Left cardiac atrium (tissue), 4 donors: ENCODE results near the gene COMT. TPM values are rescaled to one million over a fixed set of nuclear protein-coding genes. Genes with fewer than 3 reads are reported as not detected.
A peak's percentile ranks its signal among the peaks of the same experiment; 100 is the strongest.

Source experiments
- ATAC-seq, 2 donors: fragments of 200-7000 bp; cut with Tn5 transposase; one replicate each; pipeline ENCODE4 v1.9.1; 2020; ENCODE audit warnings: mild to moderate bottlenecking in 2 of 2, moderate library complexity in 2 of 2
- DNase-seq: peaks from one replicate; pipeline ENCODE4 v3.0.0-alpha.2; 2020
- intact Hi-C, 2 donors: fragments of 100-400 bp; cut with DNase I; formaldehyde crosslinking; loops; one replicate each; pipeline versions ENCODE4 v1.14.1 to v1.15.1; 2022 to 2023
- total RNA-seq, 2 donors: library from RNA; stranded (reverse); fragmentation: NEBNext Ultra II Directional; extraction: Animal tissue kit (Norgen Biotek cat#: 25700); gene quantifications; one replicate each; pipeline ENCODE4 v1.2.1, GENCODE V29; 2021
- donor health status: DM: no; HTN: yes; CAD: no.
- donor health status: DM: no; HTN: yes; CAD: no; lungs with severe emphysema.
- donor health status: DM: yes; HTN: yes; CAD: no.
- donor health status: Dilated cardiomyopathy.

COMT gene
- total RNA-seq, 2 donors from 2014 or later: 101 to 103 TPM

DNA sequence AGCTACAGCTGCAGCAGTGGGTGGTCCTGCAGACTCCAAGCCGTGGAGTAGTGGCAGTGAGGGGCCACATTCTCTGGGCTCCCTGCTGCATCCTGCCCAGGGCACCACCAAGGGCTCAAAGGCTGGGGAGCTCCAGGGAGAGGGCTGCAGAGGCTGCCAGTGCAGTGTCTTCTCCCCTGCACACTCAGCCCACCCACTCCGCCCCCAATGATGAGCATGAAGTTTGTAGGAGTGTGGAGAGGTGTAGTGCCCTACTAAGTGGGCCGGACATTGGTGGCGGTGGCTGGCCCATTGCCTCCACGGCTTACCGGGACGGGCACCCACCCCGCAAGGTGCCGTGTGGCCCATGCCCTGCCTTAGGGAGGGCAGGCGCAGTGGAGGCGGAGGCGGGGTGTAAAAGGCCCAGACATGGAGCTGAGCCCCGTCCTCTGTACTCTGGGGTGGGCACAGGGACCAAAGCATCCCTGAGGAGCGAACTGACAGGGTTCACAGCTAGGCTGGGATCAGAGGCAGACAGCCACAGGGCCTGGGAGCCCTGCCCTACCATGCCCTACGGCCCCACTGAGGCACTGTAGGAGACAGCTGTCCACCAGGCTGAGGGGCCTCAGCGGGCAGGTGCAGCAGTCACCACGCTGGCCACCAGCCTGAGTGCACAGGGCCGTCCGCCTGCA is 56.1 kb downstream of the COMT start:
- intact Hi-C loops: no loop called here
- ATAC-seq: no peak
- no peak for DNase-seq

DNA sequence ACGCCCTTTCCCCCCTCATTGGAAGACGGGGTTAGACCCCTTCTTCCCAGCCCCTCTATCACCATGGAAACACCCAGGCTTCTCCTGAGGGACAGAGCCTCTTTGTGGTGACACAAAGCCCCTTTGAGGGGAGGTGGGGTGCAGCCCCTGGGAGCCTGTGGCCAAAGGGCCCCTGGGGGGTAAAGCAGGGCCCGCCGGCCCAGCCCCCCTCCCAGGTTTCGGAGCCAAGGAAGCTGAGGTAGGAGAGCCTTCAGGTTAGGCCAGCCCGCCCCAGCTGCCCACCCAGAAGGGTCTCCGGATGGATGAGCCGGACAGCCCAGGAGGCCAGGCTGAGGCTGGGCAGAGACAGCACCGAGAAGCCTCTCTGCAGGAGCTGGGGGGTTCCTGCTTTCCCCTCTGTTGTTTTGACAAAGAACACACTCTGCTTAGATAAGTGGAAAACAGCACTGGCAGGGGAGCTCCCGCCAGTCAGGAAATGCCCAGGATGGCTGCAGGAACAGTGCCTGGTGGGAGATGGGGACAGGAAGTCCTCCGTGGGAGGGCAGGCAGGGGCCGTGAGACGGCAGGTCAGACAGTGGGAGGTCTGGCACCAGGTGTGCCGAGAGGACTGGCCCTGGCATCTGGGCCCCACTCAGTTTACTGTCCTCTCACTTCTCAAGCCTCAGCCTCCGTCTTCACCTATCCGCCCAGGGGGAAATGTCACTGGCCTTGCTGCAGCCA is 56.8 kb downstream of the COMT start:
- DNase-seq (no peak), ATAC-seq (no peak)
- intact Hi-C loops: no loop called here

DNA sequence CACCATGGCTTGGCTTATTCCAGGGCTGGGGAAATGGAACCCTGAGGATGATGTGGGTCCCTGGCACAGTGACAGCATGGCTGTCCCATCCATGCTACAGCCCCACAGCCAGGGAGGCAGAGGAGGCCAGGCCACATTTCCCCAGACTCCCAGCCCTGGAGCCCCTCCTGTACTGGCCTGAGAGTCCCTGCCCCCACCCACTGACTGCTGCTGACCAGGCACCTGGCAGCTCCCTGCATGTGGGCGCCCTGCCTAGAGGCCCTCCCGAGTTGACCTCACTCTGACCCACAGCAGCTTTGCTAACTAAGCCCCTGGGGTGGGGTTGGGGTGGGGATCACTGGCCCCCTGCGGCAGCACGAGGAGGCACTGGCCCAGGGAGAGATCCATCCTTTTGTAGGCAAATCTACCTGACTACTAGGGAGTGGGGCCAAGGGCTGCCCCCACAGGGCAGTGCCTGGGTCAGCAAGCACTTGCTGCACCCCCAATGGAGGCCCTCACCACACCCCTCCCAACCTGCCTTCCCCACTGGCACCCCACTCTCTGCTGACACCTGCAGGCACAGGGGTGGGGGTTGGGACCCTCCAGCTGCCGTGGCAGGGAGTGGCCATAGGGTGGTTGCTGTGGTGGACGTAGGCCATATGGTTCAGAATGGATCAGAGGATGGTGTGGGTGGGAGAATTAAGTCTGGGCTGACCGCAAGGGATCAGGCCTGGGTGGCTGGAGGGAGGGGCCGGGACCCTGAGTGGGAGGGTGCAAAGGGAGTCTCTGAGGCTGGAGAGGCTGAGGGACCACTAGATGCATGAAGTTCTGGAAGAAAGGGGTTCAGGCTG is 57.6 kb downstream of the COMT start:
- DNase-seq (no peak), ATAC-seq (peak; percentile 13 to 17)
- intact Hi-C loops: no loop called here

DNA sequence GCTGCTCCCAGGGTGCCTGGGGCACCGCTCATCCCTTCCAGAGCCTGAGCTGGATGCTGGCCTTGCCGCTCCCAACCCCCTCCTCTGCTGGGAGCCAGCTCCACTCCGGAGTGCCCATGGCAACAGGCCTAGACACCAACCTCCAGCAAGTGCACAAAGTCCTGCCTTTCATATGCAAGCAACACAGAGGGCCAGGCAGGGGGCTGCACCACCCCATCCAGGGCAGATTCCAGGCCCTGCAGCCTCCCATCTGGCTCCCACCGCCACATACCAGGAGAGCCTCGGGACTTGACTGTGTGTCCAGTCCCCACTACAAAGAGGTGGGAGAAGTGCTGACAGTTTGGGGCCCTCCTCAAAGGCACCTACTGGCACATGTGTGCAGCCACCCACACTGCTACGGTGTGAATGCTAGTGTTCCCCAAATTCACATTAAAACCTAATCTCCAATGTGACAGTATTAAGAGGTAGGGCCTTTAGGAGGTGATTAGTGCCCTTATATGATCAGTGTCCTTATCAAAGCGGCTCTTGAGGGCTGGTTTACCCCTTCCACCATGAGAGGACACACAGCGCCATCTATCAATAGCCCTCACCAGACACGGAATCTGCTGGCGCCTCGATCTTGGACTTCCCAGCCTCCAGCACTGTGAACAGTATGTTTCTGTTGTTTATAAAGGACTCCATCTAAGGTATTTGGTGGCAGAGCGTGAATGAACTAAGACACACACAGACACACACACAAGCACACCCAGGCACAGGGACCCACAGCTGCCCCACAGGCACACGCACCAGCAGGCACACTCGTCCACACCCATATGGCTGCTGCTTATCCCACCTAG is 58.9 kb downstream of the COMT start:
- no peak for DNase-seq
- peak; percentile 56 to 68 for ATAC-seq
- intact Hi-C loops: no loop called here

DNA sequence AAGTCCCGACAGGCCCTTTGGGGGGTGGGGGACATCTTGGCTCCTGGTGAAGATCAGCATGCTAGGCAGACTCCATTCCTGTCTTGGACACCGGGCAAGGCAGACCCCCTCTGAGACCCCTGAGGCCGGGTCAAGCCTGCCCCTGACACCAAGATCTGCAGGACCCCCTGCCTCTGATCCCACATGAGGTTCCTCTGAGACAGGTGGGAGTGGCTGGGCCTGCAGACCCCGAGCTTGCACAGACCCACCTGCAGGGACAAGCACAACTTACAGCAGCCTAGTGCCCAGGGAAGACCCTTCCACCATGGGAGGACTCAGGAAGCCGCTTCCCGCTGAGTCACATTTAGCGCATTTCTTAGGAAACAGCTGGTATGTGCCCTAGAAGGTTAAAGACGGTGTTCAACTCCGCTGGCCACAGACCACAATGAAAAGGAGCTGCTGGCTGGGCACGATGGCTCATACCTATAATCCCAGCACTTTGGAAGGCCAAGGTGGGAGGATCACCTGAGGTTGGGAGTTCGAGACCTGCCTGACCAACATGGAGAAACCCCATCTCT is 59.6 kb downstream of the COMT start:
- ATAC-seq: no peak
- DNase-seq: no peak
- intact Hi-C loops: no loop called here

DNA sequence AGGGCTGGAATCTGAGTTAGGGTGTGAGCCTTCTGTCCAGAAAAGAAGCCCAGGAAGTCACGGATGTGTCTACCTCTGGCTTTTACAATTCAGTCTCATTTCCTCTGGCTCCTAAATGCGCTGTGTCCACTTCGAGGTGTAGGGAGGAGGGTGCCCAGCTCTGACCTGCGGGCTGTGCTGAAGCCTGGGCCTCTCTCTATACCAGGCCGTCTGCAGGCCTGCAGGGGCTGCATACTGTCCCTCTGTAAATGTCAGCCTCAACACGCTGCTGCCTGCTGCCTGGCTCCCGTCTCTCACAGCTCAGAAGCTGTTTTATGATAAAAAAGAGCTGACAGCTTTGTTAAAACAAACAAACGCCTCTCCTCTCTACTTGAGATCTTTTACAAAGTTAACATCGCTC is 60.6 kb downstream of the COMT start:
- peak; percentile 26 to 60 for ATAC-seq
- intact Hi-C loops: no loop called here
- DNase-seq: no peak

DNA sequence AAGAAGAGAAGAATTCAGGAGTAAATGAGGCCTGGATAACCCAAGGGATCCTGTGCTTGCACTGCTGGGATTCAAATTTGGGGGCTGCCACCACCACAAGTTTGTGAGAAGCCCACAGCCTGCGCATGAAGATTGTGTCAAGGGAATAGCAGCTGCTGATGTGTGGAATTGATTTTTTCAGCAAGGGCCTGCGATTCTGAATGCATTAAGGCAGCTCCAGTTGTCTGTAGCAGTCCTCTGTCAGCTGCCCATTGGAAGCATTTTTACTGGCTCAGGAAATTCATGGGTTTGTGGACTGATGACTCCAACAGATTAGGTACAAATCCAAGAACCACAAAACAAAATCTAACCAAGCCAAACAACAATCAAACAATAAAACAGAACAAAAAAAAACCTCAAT is 61.1 kb downstream of the COMT start:
- DNase-seq: no peak
- intact Hi-C loops: no loop called here
- ATAC-seq: no peak

DNA sequence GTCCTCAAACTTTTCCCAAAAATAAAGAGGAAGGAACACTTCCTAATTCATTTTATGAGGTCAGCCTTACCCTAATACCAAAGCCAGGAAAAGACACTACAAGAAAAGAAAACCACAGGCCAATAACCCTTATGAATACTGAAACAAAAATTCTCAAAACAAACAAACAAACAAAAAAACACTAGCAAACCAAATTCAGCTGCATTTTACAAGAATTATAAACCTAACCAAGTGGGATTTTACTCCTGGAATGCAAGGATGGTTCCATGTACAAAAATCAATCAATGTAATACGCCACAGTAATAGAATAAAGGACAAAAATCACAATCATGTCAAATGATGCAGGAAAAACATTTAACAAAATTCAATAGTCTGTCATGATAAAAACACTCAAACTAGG is 61.7 kb downstream of the COMT start:
- intact Hi-C loops: no loop called here
- ATAC-seq: no peak

DNA sequence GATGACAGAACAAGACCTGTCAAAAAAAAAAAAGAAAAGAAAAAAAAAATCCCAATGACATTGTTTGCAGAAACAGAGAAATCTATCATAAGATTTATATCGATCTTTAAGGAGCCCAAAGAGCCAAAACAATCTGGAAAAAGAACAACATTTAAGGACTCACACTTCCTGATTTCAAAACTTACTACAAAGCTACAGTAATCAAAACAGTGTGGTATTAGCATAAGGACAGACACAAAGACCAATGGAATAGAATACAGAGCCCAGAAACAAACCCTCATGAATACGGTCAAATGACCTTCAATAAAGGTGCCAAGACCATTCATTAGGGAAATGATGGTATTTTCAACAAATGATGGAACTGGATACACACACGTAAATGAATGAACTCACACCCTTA is 62.9 kb downstream of the COMT start:
- ATAC-seq: no peak
- no peak for DNase-seq
- intact Hi-C loops: no loop called here

More for the DNA sequence above, 61.7 kb downstream of the COMT start:
- no peak for DNase-seq

DNA sequence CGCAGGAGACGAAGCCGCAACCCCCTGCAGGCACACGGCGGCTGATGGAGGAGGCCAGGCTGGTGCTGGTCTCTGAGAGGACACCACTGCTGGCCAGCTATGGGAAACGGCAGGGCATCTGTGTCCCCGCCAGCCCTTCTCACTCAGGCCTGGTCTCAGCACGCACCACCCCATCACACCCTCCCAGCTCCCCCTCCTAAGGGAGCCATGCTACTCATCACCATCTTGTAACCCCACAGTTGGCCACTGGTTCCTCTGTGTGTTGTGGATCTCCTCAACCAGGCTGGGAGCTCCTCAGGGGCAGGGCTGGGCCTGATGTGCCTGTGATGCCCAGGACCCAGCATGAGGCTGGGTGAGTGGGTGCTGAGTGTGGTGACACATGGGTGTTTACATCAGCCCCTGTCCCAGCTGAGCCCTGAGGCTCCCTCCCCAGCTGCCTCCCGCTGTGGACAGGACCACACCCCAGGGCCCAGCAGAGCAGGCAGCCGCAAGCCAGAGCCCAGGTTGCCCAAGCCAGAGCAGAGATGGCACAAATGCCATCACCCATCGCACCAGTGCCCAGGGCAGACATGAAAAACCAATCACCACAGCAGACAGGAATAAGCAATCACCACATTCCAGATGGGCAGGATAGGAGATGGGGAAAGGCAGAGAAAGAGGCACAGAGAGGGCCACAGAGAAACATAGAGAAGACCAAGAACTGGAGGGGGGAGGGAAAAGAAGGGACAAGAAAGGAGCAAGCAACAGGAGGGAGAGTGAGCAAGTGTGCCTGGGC is 66.8 kb downstream of the COMT start:
- intact Hi-C loops: no loop called here
- ATAC-seq: no peak
- no peak for DNase-seq

DNA sequence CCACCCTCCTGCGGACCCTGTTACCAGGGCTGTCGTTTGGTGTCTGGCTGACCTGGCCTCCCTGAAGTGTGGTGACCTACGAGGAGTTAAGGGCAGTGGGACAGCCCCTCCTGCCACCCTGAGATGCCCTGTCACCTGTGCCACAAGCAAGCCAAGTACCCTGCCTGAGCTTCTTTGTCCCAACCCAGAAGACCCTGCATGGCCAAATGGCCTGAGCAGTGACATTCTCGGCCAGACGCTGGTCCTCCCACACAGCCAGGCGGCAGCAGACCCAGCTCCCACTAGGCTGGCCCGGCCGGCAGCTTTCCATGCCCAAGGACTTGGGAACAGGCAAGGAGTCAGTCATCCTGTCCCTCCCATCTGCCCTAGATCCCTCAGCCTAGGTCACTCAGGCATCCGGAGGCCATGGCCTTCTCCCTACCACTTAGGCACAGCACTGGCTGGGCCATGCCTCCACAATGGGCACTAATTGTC is 67.5 kb downstream of the COMT start:
- DNase-seq (no peak), ATAC-seq (no peak)
- intact Hi-C loops: no loop called here

DNA sequence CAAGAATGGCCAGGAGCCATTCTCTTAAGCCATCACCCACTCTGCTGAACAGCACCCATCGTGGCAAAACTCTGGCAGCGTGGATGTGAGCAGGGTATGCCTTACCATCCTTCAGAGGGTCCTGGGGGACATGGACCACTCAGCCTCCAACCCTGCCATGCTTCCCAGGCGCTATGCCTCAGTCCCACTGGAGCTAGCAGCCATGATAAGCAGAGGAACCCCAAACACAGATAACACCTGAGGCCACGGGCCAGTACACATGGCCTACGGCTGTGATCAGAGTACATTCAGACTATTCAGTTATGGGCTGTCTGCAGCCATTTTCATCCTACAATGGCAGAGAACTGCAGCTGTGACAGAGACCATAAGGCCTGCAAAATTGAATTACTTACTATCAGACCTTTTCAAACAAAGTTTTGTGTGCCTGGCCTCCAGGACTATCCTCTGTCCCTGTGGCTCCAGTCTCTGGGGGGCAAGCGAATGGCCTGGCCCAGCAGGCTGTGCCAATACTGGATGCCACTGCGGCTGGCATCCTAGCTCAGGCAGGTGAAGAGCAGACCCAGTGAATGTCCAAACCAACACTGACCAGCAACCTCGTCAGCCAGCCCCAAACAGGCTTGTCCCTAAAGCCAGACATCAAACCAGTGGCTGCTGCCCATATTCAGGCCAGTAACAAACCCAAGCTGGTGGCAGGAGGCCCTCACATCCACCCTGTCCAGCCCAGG is 68.2 kb downstream of the COMT start:
- DNase-seq: no peak
- ATAC-seq: no peak
- intact Hi-C loops: no loop called here

DNA sequence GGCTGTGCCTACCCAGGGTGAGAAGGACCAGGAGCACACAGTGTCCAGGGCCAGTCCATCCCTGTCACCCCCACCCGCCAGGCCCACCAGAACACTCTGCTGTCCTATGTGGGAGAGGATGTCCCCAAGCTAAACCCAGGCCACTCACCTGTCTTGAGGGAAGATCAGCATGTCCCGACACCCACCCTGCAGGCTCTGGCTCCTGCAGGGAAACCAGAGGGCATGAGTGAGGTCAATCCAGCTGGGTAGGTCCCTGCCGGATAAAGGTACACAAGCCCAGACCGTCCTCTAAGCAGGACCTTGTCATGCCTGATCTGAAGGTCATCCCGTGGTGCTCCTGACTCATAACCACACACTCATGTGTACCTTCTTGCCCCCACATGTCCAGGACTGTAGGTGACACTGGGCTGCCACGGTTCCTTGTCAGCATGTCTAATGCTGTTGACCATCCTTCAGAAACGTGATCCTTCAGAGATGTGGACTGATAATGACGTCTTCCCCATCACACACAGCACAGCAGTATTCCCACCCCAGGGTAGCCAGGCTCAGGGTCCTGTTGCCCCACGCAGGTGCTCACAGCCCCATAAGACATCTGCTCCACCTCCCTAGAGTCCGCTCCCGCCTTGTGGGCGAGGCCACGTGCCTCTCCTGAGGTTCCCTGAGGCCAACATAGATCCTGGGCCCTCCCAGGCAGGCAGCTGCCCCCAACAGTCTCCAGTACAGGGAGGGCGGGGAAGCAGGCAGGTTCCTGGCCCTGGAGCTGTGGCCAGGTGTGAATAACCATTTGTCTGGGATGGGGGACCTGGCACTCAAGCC is 68.9 kb downstream of the COMT start:
- no peak for ATAC-seq
- intact Hi-C loops: no loop called here
- DNase-seq: no peak

DNA sequence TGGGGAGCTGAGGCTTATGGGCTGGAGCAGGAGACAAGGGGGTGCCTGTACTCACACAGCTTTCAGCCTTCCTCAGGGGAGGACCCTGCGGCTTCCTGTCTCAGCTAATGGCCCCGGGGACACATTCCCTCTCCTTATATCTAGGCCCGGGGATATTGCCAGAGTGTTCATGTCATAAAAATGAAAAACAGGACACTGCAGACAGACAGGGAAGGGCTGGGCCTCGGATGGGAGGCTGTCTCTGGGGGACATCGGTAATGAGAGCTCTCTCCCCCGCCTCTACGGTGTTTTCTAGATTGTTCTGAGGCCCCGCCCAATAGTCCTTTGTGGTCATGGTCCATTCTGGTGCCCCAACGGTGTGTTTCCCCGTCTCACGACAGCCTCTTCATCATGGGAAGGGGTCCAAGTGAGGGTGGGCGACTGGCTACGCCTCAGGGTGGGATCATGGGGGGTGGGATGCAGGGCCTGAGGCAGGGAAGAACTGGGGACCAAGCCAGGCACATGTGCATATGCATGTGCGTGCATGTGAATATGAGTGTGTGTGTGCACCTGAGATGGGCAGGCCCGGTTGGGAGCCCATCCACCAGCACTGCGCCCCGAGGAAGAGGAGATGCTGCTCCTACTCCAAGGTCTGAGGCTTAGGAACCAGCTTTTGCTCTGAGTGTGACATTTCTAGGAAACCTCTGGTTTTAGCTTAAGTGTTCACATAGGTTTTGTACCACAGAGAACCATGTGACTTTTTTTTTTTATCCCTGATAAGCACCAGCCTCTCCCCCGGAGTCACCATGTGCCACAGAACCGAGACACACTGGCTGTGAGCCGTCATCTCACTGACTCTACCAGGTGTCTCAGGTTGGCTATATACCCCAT is 69.8 kb downstream of the COMT start:
- DNase-seq: no peak
- intact Hi-C loops: no loop called here
- no peak for ATAC-seq

DNA sequence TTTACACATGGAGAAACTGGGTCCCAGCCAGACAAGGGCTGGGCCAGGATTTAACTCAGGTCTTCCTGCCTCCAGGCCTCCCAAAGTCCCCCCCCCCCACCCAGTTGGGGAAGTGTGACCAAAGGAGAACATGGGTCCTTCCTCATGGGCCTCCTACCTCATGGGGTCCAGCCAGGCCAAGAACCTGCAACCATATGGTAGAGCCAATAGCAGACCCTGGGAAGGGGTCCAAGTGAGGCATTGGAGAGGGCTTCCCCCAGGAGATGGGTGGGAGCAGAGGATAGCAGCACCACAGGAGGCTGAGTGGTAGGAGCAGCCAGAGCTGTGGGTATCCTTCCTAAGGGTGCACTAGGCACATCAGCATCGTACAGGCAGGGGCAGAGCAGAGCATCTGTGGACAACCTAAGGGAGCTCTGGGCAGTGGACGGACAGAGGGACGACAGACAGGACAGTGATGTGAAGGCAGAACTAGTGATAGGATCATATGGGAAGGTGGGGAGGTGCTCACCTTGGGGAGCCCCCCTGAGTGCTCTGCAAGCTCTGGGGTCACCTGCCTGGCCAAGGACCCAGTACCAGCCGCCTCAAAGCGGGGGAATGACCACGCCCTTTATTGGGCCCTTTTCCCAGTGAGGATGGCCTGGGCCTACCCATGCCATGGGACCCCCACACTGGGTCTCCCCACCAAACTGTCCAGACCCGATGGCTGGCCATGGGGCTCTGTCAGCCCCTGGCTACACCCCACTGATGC is 70.6 kb downstream of the COMT start:
- ATAC-seq (no peak), DNase-seq (no peak)
- intact Hi-C loops: loop anchor here in 1 of 2 donors (2.0 kb wide), 1 partner anchor 45 kb away; no protein-coding TSS in a partner anchor
